ENCODE results near the gene NTRK2.

NTRK2 gene

DNA sequence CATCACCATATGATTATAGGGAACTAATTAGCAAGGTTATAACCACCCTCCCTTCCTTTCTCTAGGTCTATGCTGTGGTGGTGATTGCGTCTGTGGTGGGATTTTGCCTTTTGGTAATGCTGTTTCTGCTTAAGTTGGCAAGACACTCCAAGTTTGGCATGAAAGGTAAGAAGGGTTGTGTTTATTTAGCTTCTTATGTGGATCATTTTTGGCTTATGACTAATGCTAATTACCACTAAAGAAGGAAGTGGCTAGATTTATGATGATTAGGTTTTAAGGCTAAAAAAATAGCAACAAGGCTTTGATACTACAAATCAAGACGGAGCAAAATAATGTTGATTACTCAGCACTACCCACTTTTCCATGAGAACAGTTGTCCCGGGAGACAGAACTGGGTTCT lies 82.4 kb downstream of the NTRK2 start:
- no peak for TF ChIP-seq TAF1 (IDR thresholded peaks at IDR 0.05; ENCODE audit: low read depth)
- no peak for TF ChIP-seq EP300 (IDR thresholded peaks at IDR 0.05; ENCODE audit: borderline replicate concordance)
- no peak for TF ChIP-seq ZBTB7A (IDR thresholded peaks at IDR 0.05; ENCODE audit: low read depth)
- TF ChIP-seq CEBPB (IDR thresholded peaks at IDR 0.05) = no peak
- no peak for TF ChIP-seq RAD21 (IDR thresholded peaks at IDR 0.05; ENCODE audit: low read depth)
- TF ChIP-seq TEAD4 (IDR thresholded peaks at IDR 0.05) = no peak
- no peak for TF ChIP-seq NFIC (IDR thresholded peaks at IDR 0.05)

DNA sequence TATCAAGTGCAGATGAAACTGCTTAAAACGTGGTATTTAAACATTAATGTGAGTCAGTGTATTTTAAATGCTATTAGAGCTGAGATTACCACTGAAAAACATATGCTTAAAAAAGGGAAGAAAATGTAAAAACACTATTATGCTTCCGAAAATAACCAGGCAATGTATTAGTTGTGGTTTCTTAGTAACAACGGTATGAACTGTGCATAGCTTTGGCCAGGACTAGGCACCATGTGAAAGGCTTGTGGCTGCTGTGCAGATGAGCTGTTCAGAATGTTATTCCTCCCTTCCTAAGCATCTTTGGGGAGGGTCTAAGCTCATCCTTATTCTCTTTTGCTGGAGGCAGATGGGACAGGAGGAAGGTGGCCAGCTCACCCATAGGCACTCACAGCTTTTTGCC lies 84.9 kb downstream of the NTRK2 start:
- TF ChIP-seq EP300 (IDR thresholded peaks at IDR 0.05; ENCODE audit: borderline replicate concordance) (no peak), ZBTB7A (IDR thresholded peaks at IDR 0.05; ENCODE audit: low read depth) (no peak), TCF12 (IDR thresholded peaks at IDR 0.05; ENCODE audit: low read depth) (no peak)

DNA sequence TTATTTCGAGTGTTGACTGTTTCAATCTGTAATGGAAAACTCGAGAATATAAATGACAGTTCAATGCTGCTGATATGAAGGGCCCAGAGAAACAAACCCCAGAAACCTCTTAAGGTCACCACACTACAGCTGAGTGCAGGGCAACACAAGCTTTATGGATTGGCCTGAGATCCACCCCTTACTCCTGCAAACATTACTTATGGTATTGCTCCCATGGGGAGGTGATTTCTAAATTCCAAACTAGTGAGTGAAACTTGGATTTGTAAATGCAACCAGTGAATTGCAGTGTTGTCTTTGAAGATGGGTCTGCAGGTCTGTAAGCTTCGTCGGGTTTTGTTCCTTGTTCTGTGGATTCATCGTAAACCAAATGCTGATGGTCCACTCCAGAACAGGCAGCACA lies 85.4 kb downstream of the NTRK2 start:
- TF ChIP-seq TCF12 (IDR thresholded peaks at IDR 0.05; ENCODE audit: low read depth) = no peak
- TF ChIP-seq TEAD4 (IDR thresholded peaks at IDR 0.05) = no peak

DNA sequence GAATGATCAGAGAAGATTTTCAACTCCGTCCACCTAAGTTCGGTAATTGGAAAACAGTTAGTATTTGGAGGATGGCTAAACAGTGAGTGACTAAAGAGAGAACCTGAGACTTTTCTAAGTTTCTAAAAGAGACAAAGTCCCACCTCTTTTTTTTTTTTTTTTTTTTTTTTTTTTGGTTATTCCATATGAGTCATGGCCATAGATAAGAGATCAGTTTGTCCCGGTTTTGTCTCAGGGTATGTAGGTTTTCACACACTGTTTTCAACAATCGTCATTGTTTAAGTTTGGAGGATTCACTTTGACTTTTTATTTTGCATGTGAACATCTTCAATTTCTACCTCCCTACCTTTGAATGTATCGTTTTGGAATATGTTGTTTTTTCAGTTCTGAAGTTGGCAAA lies 85.9 kb downstream of the NTRK2 start:
- TF ChIP-seq FOXM1 (IDR thresholded peaks at IDR 0.05; ENCODE audit: borderline replicate concordance, low read depth) (no peak), NFIC (IDR thresholded peaks at IDR 0.05) (no peak), EP300 (IDR thresholded peaks at IDR 0.05; ENCODE audit: borderline replicate concordance) (no peak), ZBTB7A (IDR thresholded peaks at IDR 0.05; ENCODE audit: low read depth) (no peak), CEBPB (IDR thresholded peaks at IDR 0.05) (no peak), RAD21 (IDR thresholded peaks at IDR 0.05; ENCODE audit: low read depth) (no peak), EGR1 (IDR thresholded peaks at IDR 0.05) (no peak), CREB1 (IDR thresholded peaks at IDR 0.05; ENCODE audit: low read depth) (no peak), TEAD4 (IDR thresholded peaks at IDR 0.05) (no peak), TCF12 (IDR thresholded peaks at IDR 0.05; ENCODE audit: low read depth) (no peak), YY1 (IDR thresholded peaks at IDR 0.05; ENCODE audit: low read depth) (no peak), TAF1 (IDR thresholded peaks at IDR 0.05; ENCODE audit: low read depth) (no peak)
- TF ChIP-seq, protein P1, sequence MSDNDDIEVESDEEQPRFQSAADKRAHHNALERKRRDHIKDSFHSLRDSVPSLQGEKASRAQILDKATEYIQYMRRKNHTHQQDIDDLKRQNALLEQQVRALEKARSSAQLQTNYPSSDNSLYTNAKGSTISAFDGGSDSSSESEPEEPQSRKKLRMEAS (IDR thresholded peaks at IDR 0.05) = no peak
- TF ChIP-seq, protein P2, sequence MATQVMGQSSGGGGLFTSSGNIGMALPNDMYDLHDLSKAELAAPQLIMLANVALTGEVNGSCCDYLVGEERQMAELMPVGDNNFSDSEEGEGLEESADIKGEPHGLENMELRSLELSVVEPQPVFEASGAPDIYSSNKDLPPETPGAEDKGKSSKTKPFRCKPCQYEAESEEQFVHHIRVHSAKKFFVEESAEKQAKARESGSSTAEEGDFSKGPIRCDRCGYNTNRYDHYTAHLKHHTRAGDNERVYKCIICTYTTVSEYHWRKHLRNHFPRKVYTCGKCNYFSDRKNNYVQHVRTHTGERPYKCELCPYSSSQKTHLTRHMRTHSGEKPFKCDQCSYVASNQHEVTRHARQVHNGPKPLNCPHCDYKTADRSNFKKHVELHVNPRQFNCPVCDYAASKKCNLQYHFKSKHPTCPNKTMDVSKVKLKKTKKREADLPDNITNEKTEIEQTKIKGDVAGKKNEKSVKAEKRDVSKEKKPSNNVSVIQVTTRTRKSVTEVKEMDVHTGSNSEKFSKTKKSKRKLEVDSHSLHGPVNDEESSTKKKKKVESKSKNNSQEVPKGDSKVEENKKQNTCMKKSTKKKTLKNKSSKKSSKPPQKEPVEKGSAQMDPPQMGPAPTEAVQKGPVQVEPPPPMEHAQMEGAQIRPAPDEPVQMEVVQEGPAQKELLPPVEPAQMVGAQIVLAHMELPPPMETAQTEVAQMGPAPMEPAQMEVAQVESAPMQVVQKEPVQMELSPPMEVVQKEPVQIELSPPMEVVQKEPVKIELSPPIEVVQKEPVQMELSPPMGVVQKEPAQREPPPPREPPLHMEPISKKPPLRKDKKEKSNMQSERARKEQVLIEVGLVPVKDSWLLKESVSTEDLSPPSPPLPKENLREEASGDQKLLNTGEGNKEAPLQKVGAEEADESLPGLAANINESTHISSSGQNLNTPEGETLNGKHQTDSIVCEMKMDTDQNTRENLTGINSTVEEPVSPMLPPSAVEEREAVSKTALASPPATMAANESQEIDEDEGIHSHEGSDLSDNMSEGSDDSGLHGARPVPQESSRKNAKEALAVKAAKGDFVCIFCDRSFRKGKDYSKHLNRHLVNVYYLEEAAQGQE (IDR thresholded peaks at IDR 0.05; ENCODE audit: low read depth) = no peak
- TF ChIP-seq, protein P3, sequence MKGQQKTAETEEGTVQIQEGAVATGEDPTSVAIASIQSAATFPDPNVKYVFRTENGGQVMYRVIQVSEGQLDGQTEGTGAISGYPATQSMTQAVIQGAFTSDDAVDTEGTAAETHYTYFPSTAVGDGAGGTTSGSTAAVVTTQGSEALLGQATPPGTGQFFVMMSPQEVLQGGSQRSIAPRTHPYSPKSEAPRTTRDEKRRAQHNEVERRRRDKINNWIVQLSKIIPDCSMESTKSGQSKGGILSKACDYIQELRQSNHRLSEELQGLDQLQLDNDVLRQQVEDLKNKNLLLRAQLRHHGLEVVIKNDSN (IDR thresholded peaks at IDR 0.05) = no peak

GRCh38 chr9:84756171-84756570 lies 86.6 kb downstream of the NTRK2 start:
- TF ChIP-seq CEBPB (IDR thresholded peaks at IDR 0.05) (no peak), EP300 (IDR thresholded peaks at IDR 0.05; ENCODE audit: borderline replicate concordance) (no peak), EGR1 (IDR thresholded peaks at IDR 0.05) (no peak), TAF1 (IDR thresholded peaks at IDR 0.05; ENCODE audit: low read depth) (no peak), TEAD4 (IDR thresholded peaks at IDR 0.05) (no peak), FOXM1 (IDR thresholded peaks at IDR 0.05; ENCODE audit: borderline replicate concordance, low read depth) (no peak), YY1 (IDR thresholded peaks at IDR 0.05; ENCODE audit: low read depth) (no peak), NFIC (IDR thresholded peaks at IDR 0.05) (no peak), CREB1 (IDR thresholded peaks at IDR 0.05; ENCODE audit: low read depth) (no peak), RAD21 (IDR thresholded peaks at IDR 0.05; ENCODE audit: low read depth) (no peak), ZBTB7A (IDR thresholded peaks at IDR 0.05; ENCODE audit: low read depth) (no peak), TCF12 (IDR thresholded peaks at IDR 0.05; ENCODE audit: low read depth) (no peak)
- TF ChIP-seq, protein P1 (IDR thresholded peaks at IDR 0.05) = no peak
- TF ChIP-seq, protein P3 (IDR thresholded peaks at IDR 0.05) = no peak
- TF ChIP-seq, protein P2 (IDR thresholded peaks at IDR 0.05; ENCODE audit: low read depth) = no peak

DNA sequence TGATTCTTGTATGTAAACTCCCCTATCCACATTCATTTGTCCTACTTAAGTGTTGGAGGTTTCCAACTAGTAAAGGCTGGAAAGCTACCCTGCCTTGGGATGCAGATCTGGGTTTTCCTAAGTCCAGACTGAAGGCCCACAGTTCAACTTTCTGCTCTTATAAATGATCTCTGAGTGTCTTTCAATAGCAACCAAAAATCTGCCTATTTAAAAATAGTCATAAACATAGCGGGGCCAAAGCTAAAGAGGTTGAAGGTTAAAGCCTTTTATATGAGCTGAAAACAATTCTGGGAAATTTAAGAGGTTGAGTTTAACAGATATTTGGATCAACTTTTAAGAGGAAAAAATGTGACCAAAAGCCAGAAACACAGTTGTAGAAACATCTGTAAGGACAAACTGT lies 87.2 kb downstream of the NTRK2 start:
- TF ChIP-seq YY1 (IDR thresholded peaks at IDR 0.05; ENCODE audit: low read depth) (no peak), CEBPB (IDR thresholded peaks at IDR 0.05) (no peak), TCF12 (IDR thresholded peaks at IDR 0.05; ENCODE audit: low read depth) (no peak), TEAD4 (IDR thresholded peaks at IDR 0.05) (no peak), EP300 (IDR thresholded peaks at IDR 0.05; ENCODE audit: borderline replicate concordance) (no peak), FOXM1 (IDR thresholded peaks at IDR 0.05; ENCODE audit: borderline replicate concordance, low read depth) (no peak), EGR1 (IDR thresholded peaks at IDR 0.05) (no peak), NFIC (IDR thresholded peaks at IDR 0.05) (no peak), RAD21 (IDR thresholded peaks at IDR 0.05; ENCODE audit: low read depth) (no peak), TAF1 (IDR thresholded peaks at IDR 0.05; ENCODE audit: low read depth) (no peak), CREB1 (IDR thresholded peaks at IDR 0.05; ENCODE audit: low read depth) (no peak)
- TF ChIP-seq, protein P2 (IDR thresholded peaks at IDR 0.05; ENCODE audit: low read depth) = no peak
- TF ChIP-seq, protein P1 (IDR thresholded peaks at IDR 0.05) = no peak
- TF ChIP-seq, protein P3 (IDR thresholded peaks at IDR 0.05) = no peak

All from Ishikawa (cell line).